Measurements from ENCODE around the gene RPP25L. TPM values are rescaled to one million over a fixed set of nuclear protein-coding genes. Genes with fewer than 3 reads are reported as not detected.

Gene RPP25L
- total RNA-seq, 5 donors from 2014 or later (not counting 1 experiment from before 2014, with no cell fraction given), result 9.3 to 28.6 (median 22.5) TPM

DNA sequence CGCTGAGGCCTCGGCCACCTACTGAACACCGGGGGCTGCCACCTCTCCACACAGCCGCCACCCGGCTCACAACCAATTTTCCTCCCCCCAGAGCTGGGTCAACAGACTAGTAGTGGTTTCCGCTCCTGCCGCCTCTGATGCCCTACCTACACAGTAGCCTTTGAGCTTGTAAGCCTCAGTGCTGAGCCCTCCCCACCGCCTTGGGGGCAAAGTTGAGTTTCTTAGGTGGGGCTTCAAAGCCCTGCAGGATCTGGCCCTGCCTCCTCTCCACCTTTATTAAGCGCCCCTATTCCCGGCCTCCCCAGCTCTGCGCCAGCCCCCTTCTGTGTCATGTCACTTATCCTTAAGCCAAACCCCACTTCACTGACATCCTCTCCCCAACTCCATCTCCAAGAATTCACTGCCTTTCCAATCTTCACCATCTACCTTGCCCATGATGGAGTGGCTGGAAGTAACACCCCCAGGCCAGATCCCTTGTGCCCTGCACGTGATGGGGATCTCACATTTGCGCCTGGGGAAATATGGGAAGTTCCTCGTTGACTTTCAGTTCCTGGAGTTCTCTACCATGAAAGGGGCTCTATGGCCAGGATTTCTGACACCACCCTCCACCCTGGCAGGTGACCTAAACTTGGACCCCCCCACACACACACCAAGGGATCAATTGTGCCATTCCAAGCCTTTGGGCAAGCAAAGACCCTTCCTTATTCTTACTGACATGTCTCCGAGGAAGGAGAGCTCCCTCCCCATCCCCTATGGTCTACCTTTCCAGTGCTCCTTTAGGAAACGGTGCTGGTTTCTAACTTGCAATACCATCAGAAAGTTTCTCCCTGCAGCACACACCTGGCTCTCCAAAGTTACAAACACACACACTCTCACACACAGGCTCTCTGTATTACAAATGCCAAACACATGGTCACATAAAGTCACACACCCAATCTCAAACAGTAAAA, 19.7 kb downstream of the RPP25L start:
- Histone ChIP-seq H3K9me3 (no peaks in the 10 kb centered on the region), H3K4me3 (ENCODE audit: control insufficient read depth in 1 of 2, extremely low read depth in 1 of 2, low read length in 1 of 2) (peak overlapping the region in 1 of 2 donors; percentile 15), H3K36me3 (ENCODE audit: control insufficient read depth in 2 of 2, extremely low read depth in 1 of 2, insufficient read depth in 1 of 2, low read length in 1 of 2) (no peaks in the 10 kb centered on the region), H3K4me1 (ENCODE audit: control insufficient read depth in 1 of 2, extremely low read depth in 1 of 2, insufficient read depth in 2 of 2, low read length in 2 of 2) (peaks cover 0 to 32% of the 10 kb centered on the region in 2 experiments), H3K27ac (ENCODE audit: low read length) (no peak overlapping the region), H3K27me3 (replicated peaks in 1 of 2; ENCODE audit: control insufficient read depth in 2 of 2, extremely low read depth in 1 of 2, insufficient read depth in 2 of 2, low read length in 1 of 2) (peaks cover 13 to 73% of the 10 kb centered on the region in 2 experiments)
- Mint-ChIP-seq H3K27me3 (peaks cover 58 to 66% of the 10 kb centered on the region in 2 donors), H3K4me1 (peaks cover 23 to 35% (median 31%) of the 10 kb centered on the region in 3 donors), H3K4me3 (peak overlapping the region; percentile 71 to 82 (median 73)), H3K27ac (peak overlapping the region in 1 of 2 donors; percentile 1), H3K36me3 (no peaks in the 10 kb centered on the region), H3K9me3 (no peaks in the 10 kb centered on the region)
- CTCF ChIA-PET, result interaction anchor here (0.6 to 1.9 kb wide), 3 partner anchors 11 to 188 kb away, joined by 3 to 5 read pairs (median 4); no protein-coding TSS in a partner anchor
- 27% methylated on average over 6 of the region's 16 CpGs for WGBS (ENCODE audit: insufficient coverage)
- no peak for DNase-seq
- POLR2A ChIA-PET, result interaction anchor here in 1 of 2 donors (0.5 kb wide), 1 partner anchor 9 kb away, joined by 3 read pairs; no protein-coding TSS in a partner anchor
- ATAC-seq (replicated peaks in 1 of 4), result no peak

DNA sequence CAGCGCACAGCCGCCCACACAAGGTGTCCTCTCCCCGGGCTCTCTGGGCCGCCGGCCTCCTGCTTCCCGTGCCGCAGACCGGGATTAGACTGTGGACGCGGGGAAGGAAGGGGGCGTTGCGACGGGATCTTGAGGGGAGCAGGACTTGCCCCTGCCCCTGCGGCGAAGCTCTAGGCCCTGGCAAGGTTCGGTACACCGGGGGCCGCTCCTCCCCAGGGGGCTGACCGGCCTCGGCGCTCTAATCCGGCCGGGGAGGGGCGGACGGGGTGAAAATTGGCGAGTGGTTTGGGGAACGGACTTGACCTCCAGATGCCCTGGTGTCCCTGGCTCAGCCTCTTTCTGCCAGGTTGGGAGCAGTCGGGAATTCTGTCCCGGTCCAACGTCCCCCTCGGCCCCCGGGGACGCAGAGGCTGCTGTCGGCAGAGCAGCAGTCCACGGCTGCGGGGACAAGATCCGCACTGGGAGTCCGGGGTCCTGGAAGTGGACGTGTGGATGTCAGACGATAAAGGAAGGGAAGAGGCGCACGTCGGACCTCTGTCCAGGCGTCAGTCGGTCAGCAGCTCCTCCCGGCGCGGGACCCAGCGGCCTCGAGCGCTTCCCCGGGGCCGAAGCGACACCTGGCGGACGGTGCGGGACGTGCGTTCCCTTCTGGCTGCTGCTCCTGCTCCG, 20.5 kb downstream of the RPP25L start:
- peak overlapping the region; percentile 47 to 55 for H3K4me3 ChIP-seq (ENCODE audit: control insufficient read depth in 1 of 2, extremely low read depth in 1 of 2, low read length in 1 of 2)
- Mint-ChIP-seq H3K36me3 (no peaks in the 10 kb centered on the region), H3K9me3 (no peaks in the 10 kb centered on the region), H3K27me3 (peaks cover 62 to 71% of the 10 kb centered on the region in 2 donors), H3K4me3 (peak overlapping the region; percentile 71 to 82 (median 73)), H3K27ac (no peak overlapping the region), H3K4me1 (peaks cover 23 to 35% (median 31%) of the 10 kb centered on the region in 3 donors)
- ChIA-PET CTCF (interaction anchor here (0.5 to 1.9 kb wide), 5 partner anchors 9 to 211 kb away, joined by 3 to 7 read pairs (median 4); no protein-coding TSS in a partner anchor), POLR2A (no interaction called here)
- H3K27ac ChIP-seq (ENCODE audit: low read length), result no peak overlapping the region
- DNase-seq (peak; percentile 22 to 84 (median 67)), ATAC-seq (replicated peaks in 1 of 4) (peak; percentile 79 to 84 (median 84))
- H3K36me3 ChIP-seq (ENCODE audit: control insufficient read depth in 2 of 2, extremely low read depth in 1 of 2, insufficient read depth in 1 of 2, low read length in 1 of 2), result no peaks in the 10 kb centered on the region
- H3K9me3 ChIP-seq, result no peaks in the 10 kb centered on the region
- H3K27me3 ChIP-seq (replicated peaks in 1 of 2; ENCODE audit: control insufficient read depth in 2 of 2, extremely low read depth in 1 of 2, insufficient read depth in 2 of 2, low read length in 1 of 2), result peaks cover 21 to 71% of the 10 kb centered on the region in 2 experiments
- H3K4me1 ChIP-seq (ENCODE audit: control insufficient read depth in 1 of 2, extremely low read depth in 1 of 2, insufficient read depth in 2 of 2, low read length in 2 of 2), result peaks cover 0 to 32% of the 10 kb centered on the region in 2 experiments
- WGBS (ENCODE audit: insufficient coverage), result 3% methylated on average over 54 of the region's 60 CpGs

DNA sequence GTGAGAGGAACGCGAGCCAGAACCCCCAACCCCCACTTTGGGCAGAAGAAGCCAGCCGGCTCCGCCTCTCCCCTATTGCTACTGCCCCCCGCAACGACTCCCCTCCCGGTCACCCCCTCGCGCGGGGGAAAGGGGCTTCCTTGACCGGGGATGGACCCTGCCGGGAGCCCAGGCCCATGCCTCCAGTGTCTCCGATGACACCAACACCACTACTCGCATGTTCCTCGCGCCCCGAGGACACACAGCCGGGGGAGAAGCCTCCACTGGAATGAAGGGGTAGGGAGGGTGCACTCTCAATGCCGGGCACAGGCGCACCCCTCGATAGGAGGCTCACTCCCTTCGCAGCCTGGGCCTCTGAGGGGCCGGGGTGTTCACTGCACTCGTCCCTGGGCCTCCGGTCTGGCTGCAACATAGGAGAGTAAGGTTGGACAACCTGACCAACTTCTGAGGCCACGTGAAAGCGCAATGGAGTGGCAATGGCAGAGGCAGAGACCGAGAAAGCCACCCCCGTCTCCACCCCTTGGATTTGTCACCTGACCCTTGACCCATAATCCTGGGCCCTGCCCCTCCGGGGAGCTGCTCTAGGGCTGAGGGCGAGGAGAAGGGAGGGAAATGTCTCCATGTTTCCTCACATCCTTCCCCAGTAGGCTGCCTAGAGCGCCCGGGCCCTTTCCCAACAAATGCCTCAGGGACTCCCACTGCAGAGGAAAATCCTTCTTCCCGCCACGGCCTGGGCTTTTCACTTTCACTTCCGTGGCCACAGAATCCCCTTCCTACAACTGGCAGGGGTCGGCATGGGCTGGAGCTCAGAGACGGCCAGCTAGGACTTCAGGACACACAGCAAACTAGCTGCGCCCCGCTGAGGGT, 21.3 kb downstream of the RPP25L start:
- POLR2A ChIA-PET, result no interaction called here
- H3K36me3 ChIP-seq (ENCODE audit: control insufficient read depth in 2 of 2, extremely low read depth in 1 of 2, insufficient read depth in 1 of 2, low read length in 1 of 2), result no peaks in the 10 kb centered on the region
- no peak for ATAC-seq (replicated peaks in 1 of 4)
- Mint-ChIP-seq H3K4me1 (peaks cover 23 to 35% (median 31%) of the 10 kb centered on the region in 3 donors), H3K27me3 (peaks cover 65 to 73% of the 10 kb centered on the region in 2 donors), H3K27ac (no peak overlapping the region), H3K9me3 (no peaks in the 10 kb centered on the region), H3K4me3 (peak overlapping the region; percentile 71 to 82 (median 73)), H3K36me3 (no peaks in the 10 kb centered on the region)
- 8% methylated on average over 23 of the region's 40 CpGs for WGBS (ENCODE audit: insufficient coverage)
- H3K9me3 ChIP-seq, result no peaks in the 10 kb centered on the region
- CTCF ChIA-PET, result interaction anchor here in 1 of 2 donors (0.6 to 1.9 kb wide), 3 partner anchors 8 to 153 kb away, joined by 4 to 7 read pairs (median 5); no protein-coding TSS in a partner anchor
- peaks cover 24 to 75% of the 10 kb centered on the region in 2 experiments for H3K27me3 ChIP-seq (replicated peaks in 1 of 2; ENCODE audit: control insufficient read depth in 2 of 2, extremely low read depth in 1 of 2, insufficient read depth in 2 of 2, low read length in 1 of 2)
- H3K27ac ChIP-seq (ENCODE audit: low read length), result no peak overlapping the region
- peak overlapping the region; percentile 47 to 55 for H3K4me3 ChIP-seq (ENCODE audit: control insufficient read depth in 1 of 2, extremely low read depth in 1 of 2, low read length in 1 of 2)
- DNase-seq, result peak in 2 of 35 experiments; percentile 18 to 23
- H3K4me1 ChIP-seq (ENCODE audit: control insufficient read depth in 1 of 2, extremely low read depth in 1 of 2, insufficient read depth in 2 of 2, low read length in 2 of 2), result peaks cover 0 to 32% of the 10 kb centered on the region in 2 experiments

DNA sequence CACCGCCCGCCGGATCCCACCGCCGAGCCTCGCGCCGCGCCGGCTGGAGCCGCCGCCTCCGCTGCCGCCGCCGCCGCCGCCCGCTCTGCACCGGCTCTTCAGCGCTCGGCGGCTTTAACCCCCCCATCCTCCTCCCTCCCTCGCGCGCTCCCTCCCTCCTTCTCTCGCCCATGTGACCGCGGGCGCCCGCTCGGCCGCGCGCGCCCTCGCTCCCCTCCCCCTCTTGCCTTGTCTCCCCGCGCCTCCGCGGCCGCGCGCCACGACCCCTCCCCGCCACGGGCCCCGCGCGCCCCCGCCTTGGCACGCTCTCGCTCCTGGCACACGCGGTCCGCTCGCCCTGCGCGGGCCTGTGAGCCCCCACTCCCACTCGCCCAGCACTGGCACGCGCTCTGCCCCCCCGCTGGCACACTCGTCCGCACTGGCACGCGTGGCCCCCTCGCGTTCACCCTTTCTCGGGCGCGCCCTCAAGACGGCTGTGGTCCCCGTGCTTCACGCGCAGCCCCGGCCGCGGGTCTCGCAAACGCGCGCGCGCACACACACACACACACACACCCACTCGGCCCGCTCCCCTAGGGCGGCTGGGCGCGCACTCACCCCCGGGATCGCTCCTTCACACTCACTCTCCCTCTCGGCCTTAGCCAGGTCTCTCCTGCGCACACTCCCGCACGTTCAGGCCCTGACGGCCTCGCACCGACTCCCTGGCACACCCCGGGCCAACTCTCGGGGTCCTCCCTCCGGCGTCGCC, 22.1 kb downstream of the RPP25L start, which contains the start of gene CNTFR:
TSS of gene CNTFR (minus strand) at position 89 of the 745 bp plus-strand sequence. CDS start 20,743 bp downstream, outside the sequence.
- peak in 3 of 4 experiments; percentile 11 to 25 (median 24) for ATAC-seq (replicated peaks in 1 of 4)
- H3K4me1 Mint-ChIP-seq, result peaks cover 23 to 35% (median 31%) of the 10 kb centered on the region in 3 donors
- Histone ChIP-seq H3K27ac (ENCODE audit: low read length) (no peak within 1 kb of the TSS), H3K4me1 (ENCODE audit: control insufficient read depth in 1 of 2, extremely low read depth in 1 of 2, insufficient read depth in 2 of 2, low read length in 2 of 2) (peaks cover 0 to 32% of the 10 kb centered on the region in 2 experiments), H3K4me3 (ENCODE audit: control insufficient read depth in 1 of 2, extremely low read depth in 1 of 2, low read length in 1 of 2) (peak within 1 kb of the TSS; percentile 47 to 55), H3K9me3 (no peaks in the 10 kb centered on the region), H3K27me3 (replicated peaks in 1 of 2; ENCODE audit: control insufficient read depth in 2 of 2, extremely low read depth in 1 of 2, insufficient read depth in 2 of 2, low read length in 1 of 2) (peaks cover 24 to 84% of the 10 kb centered on the region in 2 experiments), H3K36me3 (ENCODE audit: control insufficient read depth in 2 of 2, extremely low read depth in 1 of 2, insufficient read depth in 1 of 2, low read length in 1 of 2) (no peaks in the 10 kb centered on the region)
- H3K4me3 Mint-ChIP-seq, result peak within 1 kb of the TSS; percentile 71 to 82 (median 73)
- DNase-seq, result peak in 2 of 35 experiments; percentile 16 to 34
- WGBS (ENCODE audit: insufficient coverage), result under 1% methylated on average over 103 of the region's 104 CpGs
- no peaks in the 10 kb centered on the region for H3K9me3 Mint-ChIP-seq
- no peaks in the 10 kb centered on the region for H3K36me3 Mint-ChIP-seq
- ChIA-PET POLR2A (no interaction called here), CTCF (interaction anchor here in 1 of 2 donors (1.4 kb wide), 1 partner anchor 14 kb away, joined by 3 read pairs; no protein-coding TSS in a partner anchor)
- H3K27ac Mint-ChIP-seq, result peak within 1 kb of the TSS in 1 of 2 donors; percentile 62
- peaks cover 64 to 80% of the 10 kb centered on the region in 2 donors for H3K27me3 Mint-ChIP-seq

All from T-cell (primary cell).